Measurements from ENCODE around the gene NXPH1.

GRCh38 chr7:8480527-8480926, 47.1 kb downstream of the NXPH1 start:
- TF ChIP-seq CTCF (IDR thresholded peaks at IDR 0.05): no peak
- TF ChIP-seq POLR2A (IDR thresholded peaks at IDR 0.05): no peak

Measured in lower leg skin (tissue), 3 donors.